Measurements from ENCODE around the gene ACOX1. TPM values are rescaled to one million over a fixed set of nuclear protein-coding genes. Genes with fewer than 3 reads are reported as not detected.
A peak's percentile ranks its signal among the peaks of the same experiment; 100 is the strongest.

The ACOX1 gene
- total and polyA plus RNA-seq, 2 of the 13 experiments (the other 11 are each of a cell fraction or from before 2014, with no cell fraction given), result 86.4 to 120 TPM

DNA sequence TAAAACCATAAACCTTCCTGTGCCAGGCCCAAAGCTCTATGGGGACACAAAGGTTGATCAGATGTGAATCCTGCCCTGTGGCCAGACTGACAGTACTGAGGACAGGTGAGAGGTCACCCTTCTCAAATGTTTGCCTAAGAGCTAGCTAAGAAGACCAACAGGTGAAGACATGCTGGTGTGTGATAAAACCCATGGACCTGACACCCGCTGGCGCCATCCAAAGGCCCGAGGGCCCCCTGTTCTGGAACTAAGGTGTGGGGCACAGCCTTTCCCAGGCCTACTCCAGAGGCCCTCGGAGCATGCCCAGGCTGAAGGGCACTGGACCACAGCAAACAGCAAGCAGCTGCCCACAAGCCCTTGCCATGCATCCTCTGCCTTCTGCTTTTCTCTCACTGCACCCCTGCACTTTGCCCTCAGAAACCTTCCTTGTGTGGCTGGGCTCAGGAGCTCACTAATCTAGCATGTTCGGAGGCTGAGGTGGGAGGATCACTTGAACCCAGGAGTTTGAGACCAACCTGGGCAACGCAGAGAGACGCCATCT lies 16.5 kb upstream of the ACOX1 start (continued):
- no peak for TF ChIP-seq ZNF678 (CRISPR knock-in tag; IDR thresholded peaks at IDR 0.05)
- TF ChIP-seq, protein P1, sequence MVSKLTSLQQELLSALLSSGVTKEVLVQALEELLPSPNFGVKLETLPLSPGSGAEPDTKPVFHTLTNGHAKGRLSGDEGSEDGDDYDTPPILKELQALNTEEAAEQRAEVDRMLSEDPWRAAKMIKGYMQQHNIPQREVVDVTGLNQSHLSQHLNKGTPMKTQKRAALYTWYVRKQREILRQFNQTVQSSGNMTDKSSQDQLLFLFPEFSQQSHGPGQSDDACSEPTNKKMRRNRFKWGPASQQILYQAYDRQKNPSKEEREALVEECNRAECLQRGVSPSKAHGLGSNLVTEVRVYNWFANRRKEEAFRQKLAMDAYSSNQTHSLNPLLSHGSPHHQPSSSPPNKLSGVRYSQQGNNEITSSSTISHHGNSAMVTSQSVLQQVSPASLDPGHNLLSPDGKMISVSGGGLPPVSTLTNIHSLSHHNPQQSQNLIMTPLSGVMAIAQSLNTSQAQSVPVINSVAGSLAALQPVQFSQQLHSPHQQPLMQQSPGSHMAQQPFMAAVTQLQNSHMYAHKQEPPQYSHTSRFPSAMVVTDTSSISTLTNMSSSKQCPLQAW (CRISPR knock-in tag; IDR thresholded peaks at IDR 0.05), result no peak
- TF ChIP-seq, protein P2, sequence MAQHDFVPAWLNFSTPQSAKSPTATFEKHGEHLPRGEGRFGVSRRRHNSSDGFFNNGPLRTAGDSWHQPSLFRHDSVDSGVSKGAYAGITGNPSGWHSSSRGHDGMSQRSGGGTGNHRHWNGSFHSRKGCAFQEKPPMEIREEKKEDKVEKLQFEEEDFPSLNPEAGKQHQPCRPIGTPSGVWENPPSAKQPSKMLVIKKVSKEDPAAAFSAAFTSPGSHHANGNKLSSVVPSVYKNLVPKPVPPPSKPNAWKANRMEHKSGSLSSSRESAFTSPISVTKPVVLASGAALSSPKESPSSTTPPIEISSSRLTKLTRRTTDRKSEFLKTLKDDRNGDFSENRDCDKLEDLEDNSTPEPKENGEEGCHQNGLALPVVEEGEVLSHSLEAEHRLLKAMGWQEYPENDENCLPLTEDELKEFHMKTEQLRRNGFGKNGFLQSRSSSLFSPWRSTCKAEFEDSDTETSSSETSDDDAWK (CRISPR knock-in tag; IDR thresholded peaks at IDR 0.05), result no peak
- no peak for TF ChIP-seq PRDM10 (CRISPR knock-in tag; IDR thresholded peaks at IDR 0.05; ENCODE audit: low read depth)
- no peak for TF ChIP-seq ZNF431 (CRISPR knock-in tag; IDR thresholded peaks at IDR 0.05; ENCODE audit: borderline replicate concordance, low read depth)
- TF ChIP-seq CBX2 (IDR thresholded peaks at IDR 0.05; ENCODE audit: low read depth, low read length), result no peak
- TF ChIP-seq CBX2 (CRISPR knock-in tag; IDR thresholded peaks at IDR 0.05; ENCODE audit: low read depth), result no peak
- no peak for TF ChIP-seq HBP1 (CRISPR knock-in tag; IDR thresholded peaks at IDR 0.05; ENCODE audit: low read depth)
- TF ChIP-seq ARID3A (IDR thresholded peaks at IDR 0.05; ENCODE audit: low read depth, low read length), result no peak
- TF ChIP-seq ZNF83 (CRISPR knock-in tag; IDR thresholded peaks at IDR 0.05; ENCODE audit: borderline replicate concordance), result no peak
- TF ChIP-seq TCF12 (IDR thresholded peaks at IDR 0.05), result no peak
- no peak for TF ChIP-seq TCF12 (CRISPR knock-in tag; IDR thresholded peaks at IDR 0.05)
- no peak for TF ChIP-seq CEBPG (CRISPR knock-in tag; IDR thresholded peaks at IDR 0.05)
- TF ChIP-seq ZNF256 (CRISPR knock-in tag; conservative IDR thresholded peaks at IDR 0.05), result no peak
- no peak for TF ChIP-seq TERF1 (CRISPR knock-in tag; IDR thresholded peaks at IDR 0.05)
- no peak for TF ChIP-seq NFRKB (IDR thresholded peaks at IDR 0.05)
- TF ChIP-seq ZNF7 (CRISPR knock-in tag; IDR thresholded peaks at IDR 0.05), result no peak
- TF ChIP-seq ZBTB21 (CRISPR knock-in tag; IDR thresholded peaks at IDR 0.05), result no peak
- TF ChIP-seq ZNF546 (CRISPR knock-in tag; conservative IDR thresholded peaks at IDR 0.05), result 0 out of 2 replicates have a peak, but pooled peaks have one; percentile 31
- TF ChIP-seq FOSL1 (CRISPR knock-in tag; IDR thresholded peaks at IDR 0.05; ENCODE audit: borderline replicate concordance), result no peak
- no peak for TF ChIP-seq NCOA1 (CRISPR knock-in tag; IDR thresholded peaks at IDR 0.05)
